Mucosa of stomach (tissue), 1 donor: ENCODE measurements around the gene MCOLN1.

Experiments
- H3K27me3 ChIP-seq: one replicate; pipeline ENCODE4 v1.7.0; 2013; ENCODE audit warnings: mild to moderate bottlenecking, low read length; ENCODE audit not compliant: control insufficient read depth, insufficient read depth
- H3K36me3 ChIP-seq: one replicate; pipeline ENCODE4 v1.7.0; 2013; ENCODE audit warnings: low read length; ENCODE audit not compliant: control insufficient read depth, insufficient read depth
- H3K4me1 ChIP-seq: one replicate; pipeline ENCODE4 v1.7.0; 2013; ENCODE audit warnings: mild to moderate bottlenecking, low read length; ENCODE audit not compliant: control insufficient read depth, insufficient read depth
- H3K4me3 ChIP-seq: one replicate; pipeline ENCODE4 v1.7.0; 2013; ENCODE audit warnings: low read length
- H3K9ac ChIP-seq: one replicate; pipeline ENCODE4 v1.7.0; 2013; ENCODE audit warnings: mild to moderate bottlenecking, low read length, moderate library complexity
- H3K9me3 ChIP-seq: one replicate; pipeline ENCODE4 v1.7.0; 2013; ENCODE audit warnings: mild to moderate bottlenecking, low read length, moderate library complexity; ENCODE audit not compliant: control insufficient read depth
- donor health status: Pancreatic carcinoma.

MCOLN1 gene

GRCh38 chr19:7578127-7578526 lies 55.7 kb downstream of the MCOLN1 start:
- Histone ChIP-seq H3K4me1 (no peaks in the 10 kb centered on the region), H3K36me3 (no peaks in the 10 kb centered on the region), H3K9me3 (no peaks in the 10 kb centered on the region), H3K4me3 (no peak overlapping the region), H3K9ac (no peak overlapping the region), H3K27me3 (no peaks in the 10 kb centered on the region)

GRCh38 chr19:7579182-7579581 lies 56.8 kb downstream of the MCOLN1 start:
- H3K9me3 ChIP-seq, result no peaks in the 10 kb centered on the region
- H3K27me3 ChIP-seq, result no peaks in the 10 kb centered on the region
- no peak overlapping the region for H3K4me3 ChIP-seq
- no peaks in the 10 kb centered on the region for H3K4me1 ChIP-seq
- no peak overlapping the region for H3K9ac ChIP-seq
- no peaks in the 10 kb centered on the region for H3K36me3 ChIP-seq

- no peak overlapping the region for H3K9ac ChIP-seq
- no peaks in the 10 kb centered on the region for H3K4me1 ChIP-seq
- H3K9me3 ChIP-seq, result no peaks in the 10 kb centered on the region
- H3K27me3 ChIP-seq, result no peaks in the 10 kb centered on the region
- no peak overlapping the region for H3K4me3 ChIP-seq
- no peaks in the 10 kb centered on the region for H3K36me3 ChIP-seq
These were observed 60.0 kb downstream of the MCOLN1 start for GRCh38 chr19:7582446-7582845.
